Mammary epithelial cell (primary cell): ENCODE results near the gene HES5.
"Not testable (repeated sequence)": the region's sequence is repeated elsewhere in the genome, so short reads cannot be mapped to it uniquely, and the experiment has no call there.

Experiments
- CTCF ChIP-seq, 2 donors: IDR thresholded peaks in 1 of 2; conservative IDR thresholded peaks in 1 of 2; 2 replicates each; pipeline ENCODE4 v1.5.1; 2011 to 2012; ENCODE audit warnings: inconsistent platforms in 2 of 2, low read length in 2 of 2, mild to moderate bottlenecking in 2 of 2, control low read depth in 1 of 2, low read depth in 1 of 2; ENCODE audit not compliant: insufficient read depth in 1 of 2; ENCODE audit errors: extremely low read depth in 1 of 2
- EZH2 ChIP-seq: IDR thresholded peaks from 2 replicates; pipeline ENCODE4 v1.6.1; 2012; ENCODE audit warnings: low read length, inconsistent platforms, borderline replicate concordance

DNA sequence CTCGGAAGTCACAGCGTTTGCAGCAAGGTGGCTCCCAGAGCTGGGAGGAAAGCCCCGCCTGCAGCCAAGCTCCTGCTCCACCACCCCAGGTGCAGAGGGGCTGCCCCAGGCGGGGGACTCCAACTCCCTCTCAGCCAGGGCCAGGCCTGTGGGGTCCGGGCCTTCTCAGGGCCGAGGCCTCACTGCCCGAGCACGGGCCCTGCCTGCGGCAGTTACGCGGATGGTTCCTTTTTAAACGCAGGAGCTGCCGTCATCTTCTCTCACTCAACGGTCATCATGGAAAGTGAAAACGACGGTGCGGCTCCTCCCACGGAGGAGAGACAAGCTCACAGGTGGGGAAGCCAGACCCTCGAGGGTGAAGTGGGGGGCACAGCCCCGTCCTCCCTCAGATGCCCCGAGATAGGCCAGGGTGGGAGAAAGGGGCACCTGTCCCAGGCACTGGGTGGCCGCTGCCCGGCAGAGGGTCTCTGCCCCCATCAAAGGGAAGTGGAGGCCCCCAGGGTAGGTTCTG, 47.6 kb upstream of the HES5 start:
- not testable (repeated sequence) for TF ChIP-seq CTCF (conservative IDR thresholded peaks at IDR 0.05 in 1 of 2, IDR thresholded peaks at IDR 0.05 in 1 of 2; ENCODE audit: extremely low read depth in 1 of 2, insufficient read depth in 1 of 2, low read depth in 1 of 2, low read length in 2 of 2); EZH2
